Amygdala (tissue), 56 donors: ENCODE results near the gene TYRP1.

ENCODE experiments used
- DNase-seq, 56 donors: peaks; one replicate each; lab custom pipeline; 2025; lab: John Stamatoyannopoulos, UW

TYRP1 gene

GRCh38 chr9:12730198-12730597 lies 37.0 kb downstream of the TYRP1 start:
- no peak for DNase-seq

GRCh38 chr9:12730927-12731326 lies 37.7 kb downstream of the TYRP1 start:
- DNase-seq = no peak

- no peak for DNase-seq
These were observed 39.8 kb downstream of the TYRP1 start for GRCh38 chr9:12732971-12733370.

- DNase-seq = no peak
These were observed 42.5 kb downstream of the TYRP1 start for GRCh38 chr9:12735665-12736064.

GRCh38 chr9:12737871-12738270 lies 44.7 kb downstream of the TYRP1 start:
- no peak for DNase-seq

- no peak for DNase-seq
These were observed 45.9 kb downstream of the TYRP1 start for GRCh38 chr9:12739014-12739652.

GRCh38 chr9:12740845-12741244 lies 47.7 kb downstream of the TYRP1 start:
- DNase-seq = no peak

- no peak for DNase-seq
These were observed 54.8 kb downstream of the TYRP1 start for GRCh38 chr9:12748016-12748415.

GRCh38 chr9:12748954-12749353 lies 55.8 kb downstream of the TYRP1 start:
- no peak for DNase-seq

- DNase-seq = no peak
These were observed 60.7 kb downstream of the TYRP1 start for GRCh38 chr9:12753931-12754330.

GRCh38 chr9:12759761-12760160 lies 66.6 kb downstream of the TYRP1 start:
- DNase-seq = peak in 1 of 56 donors; percentile 4
